Fibroblast of lung (primary cell): Measurements from ENCODE around the gene CLSTN1. TPM values are rescaled to one million over a fixed set of nuclear protein-coding genes. Genes with fewer than 3 reads are reported as not detected.
A peak's percentile ranks its signal among the peaks of the same experiment; 100 is the strongest.

ENCODE experiments used
- DNase-seq, 2 donors: peaks; one replicate each; pipeline versions ENCODE4 v3.0.0 to v3.0.0-alpha.2; 2010; ENCODE audit warnings: low read depth in 2 of 2
- H2AFZ ChIP-seq: 2 replicates; pipeline ENCODE4 v1.5.1; 2012; ENCODE audit warnings: low read length, control low read depth, inconsistent platforms
- H3K27ac ChIP-seq: 2 replicates; pipeline ENCODE4 v1.5.1; 2011; ENCODE audit warnings: low read length, control low read depth; ENCODE audit not compliant: insufficient read depth
- H3K27me3 ChIP-seq: 2 replicates; pipeline ENCODE4 v1.5.1; 2011; ENCODE audit warnings: mild to moderate bottlenecking, low read length; ENCODE audit not compliant: control insufficient read depth, insufficient read depth
- H3K36me3 ChIP-seq: 2 replicates; pipeline ENCODE4 v1.5.1; 2011; ENCODE audit warnings: low read length; ENCODE audit not compliant: control insufficient read depth, insufficient read depth
- H3K4me1 ChIP-seq: 2 replicates; pipeline ENCODE4 v1.5.1; 2011; ENCODE audit warnings: low read length; ENCODE audit not compliant: control insufficient read depth, insufficient read depth; ENCODE audit errors: extremely low read depth
- H3K4me2 ChIP-seq: 2 replicates; pipeline ENCODE4 v1.5.1; 2011; ENCODE audit warnings: low read length, control low read depth; ENCODE audit not compliant: insufficient read depth; ENCODE audit errors: extremely low read depth
- H3K4me3 ChIP-seq, 4 experiments: fragments of 200-600 bp in 1 of 4; sonication (generic) in 1 of 4; replicated peaks in 1 of 4; 2 replicates each; pipeline ENCODE4 v1.5.1; 2011 to 2016; ENCODE audit warnings: low read length in 4 of 4, low read depth in 3 of 4, mild to moderate bottlenecking in 3 of 4, control low read depth in 2 of 4, inconsistent platforms in 1 of 4, mixed read lengths in 1 of 4; ENCODE audit not compliant: insufficient read depth in 1 of 4; ENCODE audit errors: control extremely low read depth in 1 of 4
- H3K79me2 ChIP-seq: 2 replicates; pipeline ENCODE4 v1.5.1; 2012; ENCODE audit warnings: mild to moderate bottlenecking, low read length, inconsistent platforms; ENCODE audit not compliant: control insufficient read depth, insufficient read depth
- H3K9ac ChIP-seq: 2 replicates; pipeline ENCODE4 v1.5.1; 2011; ENCODE audit warnings: mild to moderate bottlenecking, low read length, control low read depth; ENCODE audit not compliant: insufficient read depth
- H3K9me3 ChIP-seq: 2 replicates; pipeline ENCODE4 v1.5.1; 2012; ENCODE audit warnings: low read depth, low read length; ENCODE audit not compliant: control insufficient read depth, insufficient read depth
- H4K20me1 ChIP-seq: 2 replicates; pipeline ENCODE4 v1.5.1; 2011; ENCODE audit warnings: low read length; ENCODE audit not compliant: control insufficient read depth, insufficient read depth; ENCODE audit errors: extremely low read depth
- EZH2 ChIP-seq: IDR thresholded peaks from 2 replicates; pipeline ENCODE4 v1.5.1; 2012; ENCODE audit warnings: low read length, control low read depth, mild to moderate bottlenecking; ENCODE audit errors: missing control alignments
- polyA plus RNA-seq, 2 donors: library from polyadenylated mRNA; depleted of rRNA in 1 of 2; stranded (reverse) in 1 of 2; unstranded in 1 of 2; fragments of >200 nt; gene quantifications; 2 replicates each; pipeline ENCODE4 v1.2.1, GENCODE V29; 2011 to 2012; ENCODE audit warnings: missing spikeins in 1 of 2
- total RNA-seq: library from RNA; depleted of rRNA; stranded (reverse); fragments of >200 nt; gene quantifications from 2 replicates; pipeline ENCODE4 v1.2.1, GENCODE V29; 2014
- TF ChIP-seq, protein P1 (sequence below), 2 donors: IDR thresholded peaks in 1 of 2; conservative IDR thresholded peaks in 1 of 2; 1 replicate in 1 of 2; 2 replicates in 1 of 2; pipeline ENCODE4 v1.5.1; 2011 to 2012; ENCODE audit warnings: low read length in 2 of 2, control low read depth in 1 of 2, inconsistent platforms in 1 of 2, low read depth in 1 of 2, mild to moderate bottlenecking in 1 of 2

CLSTN1 gene
- total and polyA plus RNA-seq, 2 donors (not counting 1 experiment from before 2014, with no cell fraction given), result 57.4 to 115 TPM

DNA sequence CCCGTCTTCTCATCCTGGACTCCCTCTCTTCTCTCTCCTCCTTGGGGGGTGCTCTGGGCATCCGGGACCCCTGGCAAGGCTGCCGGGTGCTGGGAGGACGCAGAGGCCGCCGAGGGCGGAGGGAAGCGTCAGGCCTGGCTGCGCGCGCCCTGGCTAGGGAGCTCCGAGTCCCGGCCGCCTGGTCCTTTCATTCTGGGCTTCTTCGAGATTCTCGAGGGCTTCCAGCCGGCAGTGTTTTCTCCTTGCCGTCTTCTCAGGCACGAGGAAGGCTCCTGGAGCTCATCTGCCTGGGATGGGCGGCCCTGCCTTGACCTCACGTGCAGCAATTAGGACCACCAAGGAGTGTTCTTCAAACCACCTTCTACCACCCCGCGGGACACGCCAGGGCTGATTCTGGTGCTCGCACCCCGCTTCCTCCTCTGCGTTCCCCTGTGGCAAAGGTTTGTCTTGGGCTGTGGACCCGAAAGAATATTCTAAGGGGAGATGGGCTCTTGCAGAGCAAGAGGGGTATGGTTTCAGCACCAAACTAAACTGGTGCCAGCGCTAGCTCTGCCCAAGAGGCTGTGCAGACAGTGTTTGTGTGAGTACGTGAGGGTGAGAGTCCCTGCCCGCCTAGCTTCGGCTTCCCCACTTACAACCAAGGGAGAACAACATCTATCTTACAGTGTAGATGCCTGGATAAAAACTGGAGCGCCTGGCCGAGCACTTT, 135.7 kb downstream of the CLSTN1 start:
- peak overlapping the region; percentile 79 for H3K4me2 ChIP-seq
- no peak overlapping the region for H3K27ac ChIP-seq
- peak overlapping the region; percentile 13 for H3K9ac ChIP-seq
- no peaks in the 10 kb centered on the region for H3K79me2 ChIP-seq
- H2AFZ ChIP-seq, result peak overlapping the region; percentile 76
- H3K4me3 ChIP-seq, result peak overlapping the region; percentile 31 to 56 (median 45)
- H3K9me3 ChIP-seq, result no peaks in the 10 kb centered on the region
- no peaks in the 10 kb centered on the region for H3K27me3 ChIP-seq
- H4K20me1 ChIP-seq, result no peaks in the 10 kb centered on the region
- H3K4me1 ChIP-seq, result peaks cover 12% of the 10 kb centered on the region
- peak in 1 of 2 donors; percentile 36 for DNase-seq
- no peaks in the 10 kb centered on the region for H3K36me3 ChIP-seq
- TF ChIP-seq, protein P1, sequence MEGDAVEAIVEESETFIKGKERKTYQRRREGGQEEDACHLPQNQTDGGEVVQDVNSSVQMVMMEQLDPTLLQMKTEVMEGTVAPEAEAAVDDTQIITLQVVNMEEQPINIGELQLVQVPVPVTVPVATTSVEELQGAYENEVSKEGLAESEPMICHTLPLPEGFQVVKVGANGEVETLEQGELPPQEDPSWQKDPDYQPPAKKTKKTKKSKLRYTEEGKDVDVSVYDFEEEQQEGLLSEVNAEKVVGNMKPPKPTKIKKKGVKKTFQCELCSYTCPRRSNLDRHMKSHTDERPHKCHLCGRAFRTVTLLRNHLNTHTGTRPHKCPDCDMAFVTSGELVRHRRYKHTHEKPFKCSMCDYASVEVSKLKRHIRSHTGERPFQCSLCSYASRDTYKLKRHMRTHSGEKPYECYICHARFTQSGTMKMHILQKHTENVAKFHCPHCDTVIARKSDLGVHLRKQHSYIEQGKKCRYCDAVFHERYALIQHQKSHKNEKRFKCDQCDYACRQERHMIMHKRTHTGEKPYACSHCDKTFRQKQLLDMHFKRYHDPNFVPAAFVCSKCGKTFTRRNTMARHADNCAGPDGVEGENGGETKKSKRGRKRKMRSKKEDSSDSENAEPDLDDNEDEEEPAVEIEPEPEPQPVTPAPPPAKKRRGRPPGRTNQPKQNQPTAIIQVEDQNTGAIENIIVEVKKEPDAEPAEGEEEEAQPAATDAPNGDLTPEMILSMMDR (conservative IDR thresholded peaks at IDR 0.05 in 1 of 2, IDR thresholded peaks at IDR 0.05 in 1 of 2; ENCODE audit: low read depth in 1 of 2, low read length in 2 of 2), result no peak

DNA sequence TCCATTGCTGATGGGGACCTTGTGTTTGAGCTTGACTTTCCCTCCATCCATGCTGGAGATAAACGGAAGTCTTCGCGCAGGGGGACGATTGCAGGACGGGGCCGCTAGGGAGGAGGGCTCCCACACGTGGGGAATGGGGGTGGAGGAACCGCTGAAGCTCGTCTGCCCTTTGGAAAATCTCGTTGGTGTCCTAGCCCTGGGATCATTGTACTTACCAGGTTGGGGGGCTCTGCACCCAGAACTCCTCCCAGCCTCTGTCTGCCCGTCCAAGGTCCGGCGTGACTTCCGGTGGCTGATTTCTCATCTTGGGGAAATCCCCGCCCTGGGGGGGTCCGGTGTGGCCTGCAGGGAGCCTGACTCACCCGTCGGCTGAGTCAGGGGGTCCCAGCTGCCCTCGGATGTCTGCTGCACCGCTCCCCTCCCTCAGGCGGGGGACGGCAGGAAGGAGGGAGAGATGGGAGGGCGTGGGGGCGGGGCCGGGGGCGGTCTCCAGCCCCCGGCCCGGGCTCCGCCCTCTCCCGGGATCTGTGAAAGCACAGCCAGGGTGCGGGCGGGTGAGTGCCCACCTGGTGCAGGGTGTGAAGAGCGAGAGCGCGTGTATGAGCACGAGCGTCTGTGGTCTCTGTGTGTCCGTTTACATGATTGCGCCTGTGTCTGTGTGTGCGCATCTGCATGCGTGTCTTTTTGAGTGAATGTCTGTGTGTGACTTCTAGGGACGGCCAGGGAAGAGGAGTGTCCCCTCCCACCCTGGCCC, 136.5 kb downstream of the CLSTN1 start:
- DNase-seq, result peak; percentile 31 to 87
- Histone ChIP-seq H2AFZ (peak overlapping the region; percentile 76), H4K20me1 (no peaks in the 10 kb centered on the region), H3K4me3 (peak overlapping the region; percentile 31 to 56 (median 45)), H3K9me3 (no peaks in the 10 kb centered on the region), H3K4me2 (peak overlapping the region; percentile 79), H3K9ac (no peak overlapping the region), H3K79me2 (no peaks in the 10 kb centered on the region), H3K27me3 (no peaks in the 10 kb centered on the region), H3K4me1 (peaks cover 12% of the 10 kb centered on the region), H3K36me3 (no peaks in the 10 kb centered on the region), H3K27ac (no peak overlapping the region)
- TF ChIP-seq, protein P1 (conservative IDR thresholded peaks at IDR 0.05 in 1 of 2, IDR thresholded peaks at IDR 0.05 in 1 of 2; ENCODE audit: low read depth in 1 of 2, low read length in 2 of 2), result peak in 1 of 2 donors; percentile 17
- TF ChIP-seq EZH2, result no peak

DNA sequence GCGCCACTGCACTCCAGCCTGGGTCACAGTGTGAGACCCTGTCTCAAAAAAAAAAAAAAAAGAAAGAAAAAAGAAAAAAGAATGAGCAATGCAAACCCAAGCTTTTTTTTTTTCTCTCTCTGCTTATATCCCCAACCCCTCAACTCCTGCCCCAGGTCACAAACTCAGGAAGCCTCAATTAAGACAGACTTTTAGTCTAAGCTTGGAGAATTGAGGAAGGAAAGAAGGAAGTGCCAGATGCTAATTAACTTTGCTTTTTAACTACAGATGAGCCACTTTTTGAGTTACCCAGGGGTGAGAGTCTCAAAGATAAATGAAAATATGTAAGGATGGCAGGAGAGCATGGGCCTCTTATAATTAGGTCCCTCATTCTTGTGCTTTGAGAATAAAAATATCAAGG, 139.0 kb downstream of the CLSTN1 start:
- Histone ChIP-seq H3K27ac (no peak overlapping the region), H4K20me1 (no peaks in the 10 kb centered on the region), H3K9me3 (no peaks in the 10 kb centered on the region), H3K79me2 (no peaks in the 10 kb centered on the region), H3K36me3 (no peaks in the 10 kb centered on the region), H3K27me3 (no peaks in the 10 kb centered on the region), H3K4me3 (no peak overlapping the region), H3K4me2 (no peak overlapping the region), H3K4me1 (peaks cover 5% of the 10 kb centered on the region), H3K9ac (no peak overlapping the region), H2AFZ (no peak overlapping the region)
- no peak for DNase-seq
- no peak for TF ChIP-seq EZH2
- TF ChIP-seq, protein P1 (conservative IDR thresholded peaks at IDR 0.05 in 1 of 2, IDR thresholded peaks at IDR 0.05 in 1 of 2; ENCODE audit: low read depth in 1 of 2, low read length in 2 of 2), result no peak
